WTC11 (cell line): ENCODE measurements around the gene SLC36A2. TPM values are rescaled to one million over a fixed set of nuclear protein-coding genes. Genes with fewer than 3 reads are reported as not detected.

Source experiments
- ATAC-seq: fragments of 200-7000 bp; cut with Tn5 transposase; 2 replicates; pipeline ENCODE4 v1.10.0; 2021; ENCODE audit warnings: mild to moderate bottlenecking, moderate library complexity
- CTCF ChIA-PET: fragments of 300-600 bp; sonication (Branson Sonifier 250); formaldehyde crosslinking; loops from one replicate; lab custom pipeline; 2021; ENCODE audit warnings: antibody characterized with exemption; lab: Charles Lee
- POLR2A ChIA-PET: fragments of 350-600 bp; sonication (Branson Sonifier 250); formaldehyde crosslinking; loops from one replicate; lab custom pipeline; 2021; ENCODE audit warnings: antibody characterized with exemption; lab: Charles Lee
- DNase-seq: peaks from one replicate; pipeline ENCODE4 v3.0.0; 2021; ENCODE audit warnings: low spot score
- H3K27ac Mint-ChIP-seq: 2 replicates; pipeline ENCODE4 v1.8.0; 2021; ENCODE audit warnings: mixed read lengths
- H3K27me3 Mint-ChIP-seq: 2 replicates; pipeline ENCODE4 v1.8.0; 2021; ENCODE audit warnings: low read depth, mild to moderate bottlenecking, moderate library complexity, mixed read lengths
- H3K36me3 Mint-ChIP-seq: 2 replicates; pipeline ENCODE4 v1.8.0; 2021; ENCODE audit warnings: mixed read lengths
- H3K4me1 Mint-ChIP-seq: 2 replicates; pipeline ENCODE4 v1.8.0; 2022; ENCODE audit warnings: mixed read lengths
- H3K4me3 Mint-ChIP-seq: 2 replicates; pipeline ENCODE4 v1.8.0; 2021; ENCODE audit warnings: mild to moderate bottlenecking, moderate library complexity, mixed read lengths
- H3K9me3 Mint-ChIP-seq: 2 replicates; pipeline ENCODE4 v1.8.0; 2021; ENCODE audit warnings: mixed read lengths
- AFF4 ChIP-seq: sonication (generic); formaldehyde crosslinking; IDR thresholded peaks from 2 replicates; pipeline ENCODE4 v1.8.1; 2023; ENCODE audit warnings: mild to moderate bottlenecking, missing genetic modification reagents, borderline replicate concordance
- ATF2 ChIP-seq: sonication (generic); formaldehyde crosslinking; IDR thresholded peaks from 2 replicates; pipeline ENCODE4 v1.8.1; 2022; ENCODE audit warnings: low read depth, missing genetic modification reagents, borderline replicate concordance
- FOXP4 ChIP-seq: sonication (generic); formaldehyde crosslinking; IDR thresholded peaks from 2 replicates; pipeline ENCODE4 v1.8.0; 2022; ENCODE audit warnings: mild to moderate bottlenecking, missing genetic modification reagents
- GTF2I ChIP-seq: fragments of 250-450 bp; sonication (Bioruptor Pico); conservative IDR thresholded peaks from 2 replicates; pipeline ENCODE4 v1.4.0; 2021; ENCODE audit warnings: mild to moderate bottlenecking
- HMGA2 ChIP-seq: fragments of 250-450 bp; sonication (Bioruptor Pico); IDR thresholded peaks from 2 replicates; pipeline ENCODE4 v1.4.0; 2021; ENCODE audit warnings: mild to moderate bottlenecking, moderate library complexity
- JAZF1 ChIP-seq: fragments of 250-450 bp; sonication (Bioruptor Pico); IDR thresholded peaks from 2 replicates; pipeline ENCODE4 v1.9.0; 2021; ENCODE audit warnings: moderate library complexity, mild to moderate bottlenecking, inconsistent platforms
- JUN ChIP-seq: sonication (generic); formaldehyde crosslinking; IDR thresholded peaks from 2 replicates; pipeline ENCODE4 v1.8.0; 2023; ENCODE audit warnings: mild to moderate bottlenecking, missing genetic modification reagents
- PRDM15 ChIP-seq: sonication (generic); formaldehyde crosslinking; IDR thresholded peaks from 2 replicates; pipeline ENCODE4 v1.8.0; 2022; ENCODE audit warnings: missing genetic modification reagents
- PREB ChIP-seq: sonication (generic); formaldehyde crosslinking; IDR thresholded peaks from 2 replicates; pipeline ENCODE4 v1.8.1; 2022; ENCODE audit warnings: mild to moderate bottlenecking, missing genetic modification reagents, moderate library complexity, borderline replicate concordance
- TEAD1 ChIP-seq: sonication (generic); formaldehyde crosslinking; IDR thresholded peaks from 2 replicates; pipeline ENCODE4 v1.8.0; 2022; ENCODE audit warnings: mild to moderate bottlenecking, missing genetic modification reagents
- USF1 ChIP-seq: sonication (generic); formaldehyde crosslinking; IDR thresholded peaks from 2 replicates; pipeline ENCODE4 v1.8.0; 2022; ENCODE audit warnings: mild to moderate bottlenecking, missing genetic modification reagents
- ZNF232 ChIP-seq: sonication (generic); formaldehyde crosslinking; IDR thresholded peaks from 2 replicates; pipeline ENCODE4 v1.8.0; 2022; ENCODE audit warnings: mild to moderate bottlenecking, missing genetic modification reagents
- ZNF317 ChIP-seq: sonication (generic); formaldehyde crosslinking; IDR thresholded peaks from 2 replicates; pipeline ENCODE4 v1.8.1; 2023; ENCODE audit warnings: low read depth, mild to moderate bottlenecking, moderate library complexity, missing genetic modification reagents, borderline replicate concordance
- ZNF396 ChIP-seq: fragments of 250-450 bp; sonication (Bioruptor Pico); IDR thresholded peaks from 2 replicates; pipeline ENCODE4 v1.8.0; 2021; ENCODE audit warnings: mild to moderate bottlenecking, moderate library complexity, borderline replicate concordance
- ZSCAN18 ChIP-seq: fragments of 250-450 bp; sonication (Bioruptor Pico); IDR thresholded peaks from 2 replicates; pipeline ENCODE4 v2.1.2; 2022; ENCODE audit warnings: mild to moderate bottlenecking, moderate library complexity
- total RNA-seq: library from RNA; stranded (reverse); gene quantifications from 3 replicates; pipeline ENCODE4 v1.2.3, GENCODE V29; 2021

The SLC36A2 gene
- total RNA-seq, 1 experiment from 2014 or later = not detected

- no peak for ATAC-seq
Observed at GRCh38 chr5:151295138-151295537, 52.2 kb downstream of the SLC36A2 start.

More at GRCh38 chr5:151295138-151295537, 52.2 kb downstream of the SLC36A2 start:
- TF ChIP-seq ZNF232 (CRISPR knock-in tag) (no peak), JUN (CRISPR knock-in tag) (no peak), GTF2I (CRISPR knock-in tag) (no peak), USF1 (CRISPR knock-in tag) (no peak), ZSCAN18 (CRISPR knock-in tag) (no peak), TEAD1 (CRISPR knock-in tag) (no peak), ATF2 (CRISPR knock-in tag) (no peak), AFF4 (CRISPR knock-in tag) (no peak), JAZF1 (CRISPR knock-in tag) (no peak), ZNF396 (CRISPR knock-in tag) (no peak), PRDM15 (CRISPR knock-in tag) (no peak), HMGA2 (CRISPR knock-in tag) (no peak), FOXP4 (CRISPR knock-in tag) (no peak), PREB (CRISPR knock-in tag) (no peak), ZNF317 (no peak)
- no peak for DNase-seq
- no peak overlapping the region for H3K27ac Mint-ChIP-seq
- peaks cover 6% of the 10 kb centered on the region; the same call in 1 of the 2 replicates for H3K9me3 Mint-ChIP-seq
- H3K27me3 Mint-ChIP-seq = no peaks in the 10 kb centered on the region
- peaks cover 15% of the 10 kb centered on the region for H3K4me1 Mint-ChIP-seq
- CTCF ChIA-PET = interaction anchor here (0.7 to 1.9 kb wide), 2 partner anchors 24 to 229 kb away, joined by 3 to 4 read pairs; no protein-coding TSS in a partner anchor
- no peaks in the 10 kb centered on the region for H3K36me3 Mint-ChIP-seq
- H3K4me3 Mint-ChIP-seq = no peak overlapping the region
- POLR2A ChIA-PET = no interaction called here
